PC-9 (cell line): Measurements from ENCODE around the gene PRXL2B.

Source experiments
- CTCF ChIP-seq: fragments of 200-600 bp; sonication (generic); conservative IDR thresholded peaks from 2 replicates; pipeline ENCODE4 v1.6.1; 2017; ENCODE audit warnings: mixed run types, antibody characterized with exemption, mild to moderate bottlenecking, moderate library complexity
- EZH2 ChIP-seq: fragments of 200-600 bp; sonication (generic); IDR thresholded peaks from 2 replicates; pipeline ENCODE4 v1.8.0; 2017; ENCODE audit warnings: antibody characterized with exemption, low read depth

GRCh38 chr1:2564006-2564814 is 22.4 kb upstream of the PRXL2B start:
- TF ChIP-seq EZH2 = no peak
- no peak for TF ChIP-seq CTCF
